DND-41 (cell line): ENCODE data around the gene C1orf105.

Experiments used
- ATAC-seq: fragments of 200-7000 bp; cut with Tn5 transposase; 3 replicates; pipeline ENCODE4 v1.9.1; 2021; ENCODE audit warnings: low read depth; ENCODE audit not compliant: insufficient read depth
- DNase-seq: peaks from one replicate; pipeline ENCODE4 v3.0.0-alpha.2; 2020
- H2AFZ ChIP-seq: 2 replicates; pipeline ENCODE4 v1.6.0; 2012; ENCODE audit warnings: low read depth, low read length
- H3K27ac ChIP-seq: 2 replicates; pipeline ENCODE4 v1.5.1; 2012; ENCODE audit warnings: low read length, inconsistent platforms
- H3K27me3 ChIP-seq: fragments of 200-600 bp; sonication (generic); 2 replicates; pipeline ENCODE4 v1.6.0; 2012; ENCODE audit warnings: low read length, mild to moderate bottlenecking, inconsistent platforms; ENCODE audit not compliant: insufficient read depth, poor library complexity
- H3K36me3 ChIP-seq: 2 replicates; pipeline ENCODE4 v1.5.1; 2012; ENCODE audit warnings: low read length, inconsistent platforms; ENCODE audit not compliant: insufficient read depth
- H3K4me1 ChIP-seq: 2 replicates; pipeline ENCODE4 v1.5.1; 2012; ENCODE audit warnings: mild to moderate bottlenecking, low read length; ENCODE audit not compliant: insufficient read depth
- H3K4me2 ChIP-seq: 2 replicates; pipeline ENCODE4 v1.6.0; 2012; ENCODE audit warnings: mild to moderate bottlenecking, moderate library complexity, low read length, inconsistent platforms; ENCODE audit not compliant: insufficient read depth
- H3K4me3 ChIP-seq, 2 experiments: fragments of 200-600 bp in 1 of 2; shearing (Covaris generic) in 1 of 2; 2 replicates each; pipeline ENCODE4 v1.5.1; 2012 to 2016; ENCODE audit warnings: inconsistent platforms in 2 of 2, low read length in 2 of 2, mild to moderate bottlenecking in 2 of 2, low read depth in 1 of 2, moderate library complexity in 1 of 2
- H3K79me2 ChIP-seq: 2 replicates; pipeline ENCODE4 v1.6.0; 2012; ENCODE audit warnings: low read length, inconsistent platforms; ENCODE audit not compliant: insufficient read depth
- H3K9ac ChIP-seq: 2 replicates; pipeline ENCODE4 v1.6.0; 2012; ENCODE audit warnings: low read depth, mild to moderate bottlenecking, inconsistent platforms, low read length, moderate library complexity
- H3K9me3 ChIP-seq: 2 replicates; pipeline ENCODE4 v1.5.1; 2012; ENCODE audit warnings: low read length, moderate library complexity, mild to moderate bottlenecking, inconsistent platforms; ENCODE audit not compliant: insufficient read depth, severe bottlenecking
- H4K20me1 ChIP-seq: 2 replicates; pipeline ENCODE4 v1.6.0; 2012; ENCODE audit warnings: low read length; ENCODE audit not compliant: insufficient read depth
- EZH2 ChIP-seq: IDR thresholded peaks from 3 replicates; pipeline ENCODE4 v1.6.1; 2012; ENCODE audit warnings: borderline replicate concordance, low read depth, mild to moderate bottlenecking, moderate library complexity, low read length, inconsistent platforms; ENCODE audit not compliant: severe bottlenecking
- TF ChIP-seq, protein P1 (sequence below): IDR thresholded peaks from 2 replicates; pipeline ENCODE4 v1.5.1; 2012; ENCODE audit warnings: borderline replicate concordance, low read length, moderate library complexity, mild to moderate bottlenecking; ENCODE audit not compliant: poor library complexity, severe bottlenecking; ENCODE audit errors: extremely low read depth

Gene C1orf105

DNA sequence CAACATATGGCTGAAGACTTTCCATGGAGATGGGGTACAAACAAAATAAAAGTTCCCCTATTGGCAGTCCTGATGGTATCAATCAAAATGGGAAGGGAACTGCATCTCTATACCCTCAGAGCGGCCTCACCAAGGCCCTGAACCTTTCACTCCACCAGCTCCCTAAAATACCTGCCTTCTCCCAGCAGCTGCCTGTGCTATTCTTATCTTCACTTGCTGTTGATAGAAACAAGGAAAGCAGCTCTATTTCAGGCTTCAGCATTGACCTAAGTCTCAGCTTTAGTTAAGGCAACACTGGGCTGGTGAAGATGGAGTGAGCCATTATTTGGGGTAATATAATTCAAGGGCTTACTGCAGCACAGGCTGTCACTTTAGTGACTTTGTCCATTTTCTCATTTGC is 45.1 kb downstream of the C1orf105 start:
- no peaks in the 10 kb centered on the region for H3K36me3 ChIP-seq
- H3K9me3 ChIP-seq: no peaks in the 10 kb centered on the region
- H3K79me2 ChIP-seq: no peaks in the 10 kb centered on the region
- H3K4me1 ChIP-seq: no peaks in the 10 kb centered on the region
- H3K27ac ChIP-seq: no peak overlapping the region
- H3K9ac ChIP-seq: no peak overlapping the region
- DNase-seq: no peak
- H4K20me1 ChIP-seq: no peaks in the 10 kb centered on the region
- ATAC-seq: no peak
- H2AFZ ChIP-seq: no peak overlapping the region
- H3K4me2 ChIP-seq: no peak overlapping the region
- H3K27me3 ChIP-seq: no peaks in the 10 kb centered on the region
- TF ChIP-seq, protein P1, sequence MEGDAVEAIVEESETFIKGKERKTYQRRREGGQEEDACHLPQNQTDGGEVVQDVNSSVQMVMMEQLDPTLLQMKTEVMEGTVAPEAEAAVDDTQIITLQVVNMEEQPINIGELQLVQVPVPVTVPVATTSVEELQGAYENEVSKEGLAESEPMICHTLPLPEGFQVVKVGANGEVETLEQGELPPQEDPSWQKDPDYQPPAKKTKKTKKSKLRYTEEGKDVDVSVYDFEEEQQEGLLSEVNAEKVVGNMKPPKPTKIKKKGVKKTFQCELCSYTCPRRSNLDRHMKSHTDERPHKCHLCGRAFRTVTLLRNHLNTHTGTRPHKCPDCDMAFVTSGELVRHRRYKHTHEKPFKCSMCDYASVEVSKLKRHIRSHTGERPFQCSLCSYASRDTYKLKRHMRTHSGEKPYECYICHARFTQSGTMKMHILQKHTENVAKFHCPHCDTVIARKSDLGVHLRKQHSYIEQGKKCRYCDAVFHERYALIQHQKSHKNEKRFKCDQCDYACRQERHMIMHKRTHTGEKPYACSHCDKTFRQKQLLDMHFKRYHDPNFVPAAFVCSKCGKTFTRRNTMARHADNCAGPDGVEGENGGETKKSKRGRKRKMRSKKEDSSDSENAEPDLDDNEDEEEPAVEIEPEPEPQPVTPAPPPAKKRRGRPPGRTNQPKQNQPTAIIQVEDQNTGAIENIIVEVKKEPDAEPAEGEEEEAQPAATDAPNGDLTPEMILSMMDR: no peak
- TF ChIP-seq EZH2: no peak
- no peak overlapping the region for H3K4me3 ChIP-seq

DNA sequence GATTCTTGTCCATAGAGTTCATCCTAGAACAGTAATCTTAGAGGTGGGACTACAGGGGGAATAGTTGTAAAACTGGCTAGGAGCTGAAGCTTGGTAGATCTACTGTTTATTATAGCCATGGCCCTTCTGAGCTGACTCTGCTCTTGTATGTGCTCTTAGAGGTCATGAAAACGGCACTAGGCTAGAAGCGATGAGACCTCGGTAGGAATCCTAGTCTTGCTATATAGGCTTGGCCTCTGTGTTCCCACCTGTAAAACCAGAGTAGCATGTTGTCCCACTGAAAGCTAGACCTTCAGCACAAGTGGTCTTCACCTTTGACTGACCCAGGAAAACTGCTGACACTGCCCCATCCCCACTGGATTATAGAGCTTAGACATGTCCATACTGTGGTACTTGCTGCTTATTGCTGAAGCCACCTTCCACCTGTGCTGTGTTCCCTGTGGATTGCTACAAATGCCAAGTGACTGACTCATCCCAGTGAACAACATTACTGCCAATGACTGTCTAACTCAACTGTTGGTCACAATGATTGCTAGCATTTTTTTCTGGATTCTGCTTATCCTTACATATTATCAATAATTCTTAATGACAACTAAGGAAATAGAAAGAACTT is 46.4 kb downstream of the C1orf105 start:
- H3K36me3 ChIP-seq: no peaks in the 10 kb centered on the region
- ATAC-seq (no peak), DNase-seq (no peak)
- no peak overlapping the region for H3K4me3 ChIP-seq
- no peaks in the 10 kb centered on the region for H4K20me1 ChIP-seq
- H2AFZ ChIP-seq: no peak overlapping the region
- no peaks in the 10 kb centered on the region for H3K4me1 ChIP-seq
- no peaks in the 10 kb centered on the region for H3K79me2 ChIP-seq
- H3K4me2 ChIP-seq: no peak overlapping the region
- H3K27me3 ChIP-seq: no peaks in the 10 kb centered on the region
- TF ChIP-seq EZH2: no peak
- TF ChIP-seq, protein P1: no peak
- H3K9me3 ChIP-seq: no peaks in the 10 kb centered on the region
- H3K27ac ChIP-seq: no peak overlapping the region
- no peak overlapping the region for H3K9ac ChIP-seq

DNA sequence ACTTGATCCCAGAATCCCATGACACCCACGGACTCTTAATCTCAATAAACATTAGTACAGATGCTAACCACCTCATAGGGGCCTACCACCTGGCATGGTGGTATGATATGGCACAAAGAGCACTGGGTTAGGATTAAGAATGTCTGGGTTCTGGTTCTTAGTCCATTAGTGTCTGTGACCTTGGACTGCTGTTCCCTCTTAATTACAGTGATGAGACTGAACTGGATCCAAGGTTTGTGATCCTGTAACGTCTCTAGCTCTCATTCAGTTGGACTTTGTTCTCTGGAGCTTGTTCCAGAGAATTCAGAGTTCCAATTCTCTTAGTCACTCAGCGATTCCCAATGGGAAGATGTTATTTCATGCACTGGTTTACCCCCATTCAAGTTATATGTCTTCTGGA is 47.0 kb downstream of the C1orf105 start:
- TF ChIP-seq, protein P1: no peak
- TF ChIP-seq EZH2: no peak
- DNase-seq: no peak
- no peaks in the 10 kb centered on the region for H4K20me1 ChIP-seq
- H3K27ac ChIP-seq: no peak overlapping the region
- no peak overlapping the region for H3K4me2 ChIP-seq
- H3K9me3 ChIP-seq: no peaks in the 10 kb centered on the region
- H3K27me3 ChIP-seq: no peaks in the 10 kb centered on the region
- no peak overlapping the region for H3K4me3 ChIP-seq
- H3K9ac ChIP-seq: no peak overlapping the region
- H3K79me2 ChIP-seq: no peaks in the 10 kb centered on the region
- no peaks in the 10 kb centered on the region for H3K4me1 ChIP-seq
- ATAC-seq: no peak
- no peaks in the 10 kb centered on the region for H3K36me3 ChIP-seq
- H2AFZ ChIP-seq: no peak overlapping the region

DNA sequence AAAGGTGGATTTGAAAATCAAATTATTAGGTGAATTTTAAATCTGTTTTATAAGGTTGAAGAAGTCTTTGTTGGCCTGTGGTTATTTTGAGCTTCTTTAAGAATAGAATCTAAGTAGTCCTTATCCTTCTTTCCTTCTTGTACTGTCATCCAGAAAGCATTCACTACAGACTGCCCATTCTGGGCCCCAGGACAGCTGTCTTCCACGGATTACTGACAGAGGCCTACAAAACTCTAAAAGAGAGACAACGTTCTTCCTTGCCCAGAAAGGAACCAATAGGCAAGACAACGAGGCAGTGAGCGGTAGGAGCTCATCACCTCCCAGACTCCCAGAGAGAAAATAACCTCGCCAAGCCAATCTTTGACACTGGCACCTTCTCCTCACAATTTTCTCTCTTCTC is 47.8 kb downstream of the C1orf105 start:
- Histone ChIP-seq H3K27ac (no peak overlapping the region), H3K9ac (no peak overlapping the region), H4K20me1 (no peaks in the 10 kb centered on the region), H3K4me1 (no peaks in the 10 kb centered on the region), H3K9me3 (no peaks in the 10 kb centered on the region), H3K4me2 (no peak overlapping the region), H2AFZ (no peak overlapping the region), H3K36me3 (no peaks in the 10 kb centered on the region), H3K27me3 (no peaks in the 10 kb centered on the region), H3K4me3 (no peak overlapping the region), H3K79me2 (no peaks in the 10 kb centered on the region)
- DNase-seq (no peak), ATAC-seq (no peak)
- TF ChIP-seq, protein P1: no peak
- no peak for TF ChIP-seq EZH2
